GM23338 (cell line): ENCODE data around the gene SELENOF. TPM values are rescaled to one million over a fixed set of nuclear protein-coding genes. Genes with fewer than 3 reads are reported as not detected.
A peak's percentile ranks its signal among the peaks of the same experiment; 100 is the strongest.

Experiments used
- ATAC-seq: fragments of 200-7000 bp; cut with Tn5 transposase; 3 replicates; pipeline ENCODE4 v1.9.1; 2020
- DNase-seq: peaks from one replicate; pipeline ENCODE4 v3.0.0-alpha.2; 2015; ENCODE audit warnings: low spot score
- H2AFZ ChIP-seq: fragments of 200-600 bp; sonication (generic); 2 replicates; pipeline ENCODE4 v1.8.0; 2016; ENCODE audit warnings: antibody characterized with exemption, mild to moderate bottlenecking, moderate library complexity
- H3F3A ChIP-seq: fragments of 200-600 bp; sonication (generic); replicated peaks from 2 replicates; pipeline ENCODE4 v1.8.0; 2017; ENCODE audit warnings: antibody characterized with exemption, mixed run types, low read depth
- H3K27ac ChIP-seq: fragments of 200-600 bp; sonication (generic); 2 replicates; pipeline ENCODE4 v1.6.1; 2016; ENCODE audit warnings: low read depth
- H3K27me3 ChIP-seq: fragments of 200-600 bp; sonication (generic); 2 replicates; pipeline ENCODE4 v1.8.0; 2016; ENCODE audit warnings: mild to moderate bottlenecking, mixed run types, moderate library complexity; ENCODE audit not compliant: insufficient read depth
- H3K36me3 ChIP-seq: fragments of 200-600 bp; sonication (generic); 2 replicates; pipeline ENCODE4 v1.8.0; 2016; ENCODE audit warnings: mild to moderate bottlenecking; ENCODE audit not compliant: insufficient read depth
- H3K4me1 ChIP-seq: fragments of 200-600 bp; sonication (generic); 2 replicates; pipeline ENCODE4 v1.8.0; 2016; ENCODE audit warnings: mild to moderate bottlenecking, moderate library complexity; ENCODE audit not compliant: insufficient read depth
- H3K4me2 ChIP-seq: fragments of 200-600 bp; sonication (generic); 2 replicates; pipeline ENCODE4 v1.7.1; 2017; ENCODE audit warnings: mixed run types
- H3K4me3 ChIP-seq: fragments of 200-600 bp; sonication (generic); 2 replicates; pipeline ENCODE4 v1.6.1; 2016; ENCODE audit warnings: mixed run types
- H3K79me2 ChIP-seq: fragments of 200-600 bp; sonication (generic); replicated peaks from 2 replicates; pipeline ENCODE4 v1.8.0; 2017; ENCODE audit warnings: mild to moderate bottlenecking; ENCODE audit not compliant: insufficient read depth
- H3K9me2 ChIP-seq: fragments of 200-600 bp; sonication (generic); 2 replicates; pipeline ENCODE4 v1.8.0; 2017; ENCODE audit not compliant: insufficient read depth
- H4K20me1 ChIP-seq: fragments of 200-600 bp; sonication (generic); replicated peaks from 2 replicates; pipeline ENCODE4 v1.8.0; 2017; ENCODE audit warnings: mild to moderate bottlenecking; ENCODE audit not compliant: insufficient read depth
- H3K27ac Mint-ChIP-seq: 2 replicates; pipeline ENCODE4 v1.8.0; 2020; ENCODE audit warnings: inconsistent platforms, mild to moderate bottlenecking, moderate library complexity, mixed read lengths
- H3K27me3 Mint-ChIP-seq: 3 replicates; pipeline ENCODE4 v1.8.0; 2022; ENCODE audit warnings: low read depth, mild to moderate bottlenecking, moderate library complexity, mixed read lengths, inconsistent platforms; ENCODE audit not compliant: insufficient read depth, poor library complexity
- H3K36me3 Mint-ChIP-seq: 3 replicates; pipeline ENCODE4 v1.8.0; 2021; ENCODE audit warnings: low read depth, mild to moderate bottlenecking, inconsistent platforms, moderate library complexity, mixed read lengths
- H3K4me1 Mint-ChIP-seq: 3 replicates; pipeline ENCODE4 v1.8.0; 2020; ENCODE audit warnings: mild to moderate bottlenecking, inconsistent platforms, mixed read lengths
- H3K4me3 Mint-ChIP-seq: 3 replicates; pipeline ENCODE4 v1.8.0; 2021; ENCODE audit warnings: moderate library complexity, mild to moderate bottlenecking, inconsistent platforms, mixed read lengths
- H3K9me3 Mint-ChIP-seq: 3 replicates; pipeline ENCODE4 v1.8.0; 2020; ENCODE audit warnings: moderate library complexity, mild to moderate bottlenecking, inconsistent platforms, mixed read lengths
- CREB1 ChIP-seq: fragments of 250-450 bp; sonication (Bioruptor Pico); IDR thresholded peaks from 2 replicates; pipeline ENCODE4 v1.5.0; 2020; ENCODE audit warnings: low read depth, mild to moderate bottlenecking, moderate library complexity
- CTCF ChIP-seq, 2 experiments: fragments of 200-600 bp in 1 of 2; sonication (generic) in 1 of 2; conservative IDR thresholded peaks; 2 replicates each; pipeline versions ENCODE4 v1.5.1 to v1.6.1; 2016 to 2017; ENCODE audit warnings: antibody characterized with exemption in 2 of 2, low read depth in 2 of 2, mild to moderate bottlenecking in 2 of 2, moderate library complexity in 1 of 2
- EZH2 ChIP-seq: fragments of 200-600 bp; sonication (generic); IDR thresholded peaks from one replicate; pipeline ENCODE4 v1.8.0; 2017; ENCODE audit warnings: antibody characterized with exemption, mild to moderate bottlenecking, low read depth; ENCODE audit not compliant: unreplicated experiment
- EZH2phosphoT487 ChIP-seq: fragments of 200-600 bp; sonication (generic); IDR thresholded peaks from one replicate; pipeline ENCODE4 v1.8.1; 2018; ENCODE audit warnings: antibody characterized with exemption; ENCODE audit not compliant: unreplicated experiment
- JUNB ChIP-seq: IDR thresholded peaks from one replicate; pipeline ENCODE4 v1.6.1; 2016; ENCODE audit warnings: antibody characterized with exemption; ENCODE audit not compliant: unreplicated experiment
- NANOG ChIP-seq: IDR thresholded peaks from 2 replicates; pipeline ENCODE4 v1.6.1; 2016; ENCODE audit warnings: antibody characterized with exemption, borderline replicate concordance
- POLR2AphosphoS5 ChIP-seq: IDR thresholded peaks from 2 replicates; pipeline ENCODE4 v1.6.1; 2016; ENCODE audit warnings: antibody characterized with exemption, low read depth
- REST ChIP-seq: IDR thresholded peaks from one replicate; pipeline ENCODE4 v1.6.1; 2018; ENCODE audit warnings: antibody characterized with exemption; ENCODE audit not compliant: unreplicated experiment
- STAT1 ChIP-seq: IDR thresholded peaks from one replicate; pipeline ENCODE4 v1.6.1; 2016; ENCODE audit warnings: antibody characterized with exemption; ENCODE audit not compliant: unreplicated experiment
- ZNF114 ChIP-seq: fragments of 250-450 bp; sonication (Bioruptor Pico); IDR thresholded peaks from 2 replicates; pipeline ENCODE4 v1.5.0; 2020; ENCODE audit warnings: mild to moderate bottlenecking, moderate library complexity
- ZNF331 ChIP-seq: fragments of 250-450 bp; sonication (Bioruptor Pico); IDR thresholded peaks from 2 replicates; pipeline ENCODE4 v1.5.0; 2020; ENCODE audit warnings: low read depth, mild to moderate bottlenecking, moderate library complexity
- ZNF462 ChIP-seq: fragments of 250-450 bp; sonication (Bioruptor Pico); IDR thresholded peaks from 2 replicates; pipeline ENCODE4 v1.5.0; 2020; ENCODE audit warnings: mild to moderate bottlenecking, moderate library complexity
- polyA plus RNA-seq: library from polyadenylated mRNA; unstranded; fragments of >200 nt; fragmentation: Nextera tagmentation; extraction: Ambion mirVana; gene quantifications from 2 replicates; pipeline ENCODE4 v1.2.1, GENCODE V29; 2016
- total RNA-seq: library from RNA; depleted of rRNA; stranded (reverse); fragments of >200 nt; shearing (Covaris generic); gene quantifications from 2 replicates; pipeline ENCODE4 v1.2.3, GENCODE V29; 2014
- TF ChIP-seq, protein P1 (sequence below): IDR thresholded peaks from 2 replicates; pipeline ENCODE4 v1.6.1; 2016; ENCODE audit warnings: antibody characterized with exemption

The SELENOF gene
- total and polyA plus RNA-seq, 2 experiments from 2014 or later = 113 to 142 TPM

DNA sequence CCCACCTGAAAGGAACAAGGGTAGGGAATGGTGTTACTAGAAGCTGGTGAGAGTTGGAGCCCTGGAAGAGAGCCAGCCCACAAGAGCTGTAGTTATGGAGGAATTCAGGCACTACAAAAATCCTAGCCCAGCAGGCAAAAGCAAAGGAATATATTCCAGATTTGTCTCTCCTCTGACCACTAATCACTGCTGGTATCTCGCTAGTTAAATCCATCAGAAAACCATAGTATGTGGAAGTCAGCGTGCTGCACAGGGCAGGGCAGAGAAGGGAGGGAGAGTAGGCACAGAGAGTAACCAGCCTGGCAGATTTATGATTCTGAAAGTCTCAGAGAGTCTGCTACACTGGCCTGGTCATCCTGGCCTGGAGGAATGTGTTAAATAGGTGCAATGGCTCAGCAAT lies 88.6 kb downstream of the SELENOF start:
- DNase-seq (no peak), ATAC-seq (no peak)
- H3K27ac ChIP-seq = no peak overlapping the region
- H3F3A ChIP-seq = no peaks in the 10 kb centered on the region
- Mint-ChIP-seq H3K4me3 (no peak overlapping the region), H3K27me3 (peaks cover 9% of the 10 kb centered on the region), H3K27ac (no peak overlapping the region), H3K4me1 (peaks cover 14% of the 10 kb centered on the region; the same call in 2 of the 3 replicates), H3K36me3 (no peaks in the 10 kb centered on the region), H3K9me3 (peaks cover 2% of the 10 kb centered on the region)
- H3K4me2 ChIP-seq = no peak overlapping the region
- no peaks in the 10 kb centered on the region for H3K9me2 ChIP-seq
- H2AFZ ChIP-seq = peak overlapping the region; percentile 80
- no peaks in the 10 kb centered on the region for H3K36me3 ChIP-seq
- H3K4me3 ChIP-seq = no peak overlapping the region
- H3K27me3 ChIP-seq = no peaks in the 10 kb centered on the region
- H3K4me1 ChIP-seq = no peaks in the 10 kb centered on the region
- H3K79me2 ChIP-seq = no peaks in the 10 kb centered on the region
- no peaks in the 10 kb centered on the region for H4K20me1 ChIP-seq
- no peak for TF ChIP-seq EZH2phosphoT487
- no peak for TF ChIP-seq REST
- TF ChIP-seq, protein P1, sequence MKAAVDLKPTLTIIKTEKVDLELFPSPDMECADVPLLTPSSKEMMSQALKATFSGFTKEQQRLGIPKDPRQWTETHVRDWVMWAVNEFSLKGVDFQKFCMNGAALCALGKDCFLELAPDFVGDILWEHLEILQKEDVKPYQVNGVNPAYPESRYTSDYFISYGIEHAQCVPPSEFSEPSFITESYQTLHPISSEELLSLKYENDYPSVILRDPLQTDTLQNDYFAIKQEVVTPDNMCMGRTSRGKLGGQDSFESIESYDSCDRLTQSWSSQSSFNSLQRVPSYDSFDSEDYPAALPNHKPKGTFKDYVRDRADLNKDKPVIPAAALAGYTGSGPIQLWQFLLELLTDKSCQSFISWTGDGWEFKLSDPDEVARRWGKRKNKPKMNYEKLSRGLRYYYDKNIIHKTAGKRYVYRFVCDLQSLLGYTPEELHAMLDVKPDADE = no peak
- no peak for TF ChIP-seq ZNF331 (CRISPR knock-in tag)
- no peak for TF ChIP-seq JUNB
- no peak for TF ChIP-seq ZNF462 (CRISPR knock-in tag)
- TF ChIP-seq CREB1 (CRISPR knock-in tag) = no peak
- no peak for TF ChIP-seq EZH2
- no peak for TF ChIP-seq POLR2AphosphoS5
- no peak for TF ChIP-seq NANOG
- TF ChIP-seq ZNF114 (CRISPR knock-in tag) = no peak
- no peak for TF ChIP-seq CTCF (conservative IDR thresholded peaks at IDR 0.05; ENCODE audit: low read depth in 2 of 2)
- TF ChIP-seq STAT1 = no peak
